GM18907 (cell line): ENCODE results near the gene TTBK2.

Experiments used
- ATAC-seq: cut with Tn5 transposase; IDR thresholded peaks from one replicate; pipeline ENCODE4 v1.9.1; 2021; ENCODE audit warnings: mild to moderate bottlenecking, moderate library complexity; ENCODE audit not compliant: unreplicated experiment

Gene TTBK2

GRCh38 chr15:42704492-42704926 is 216.1 kb downstream of the TTBK2 start:
- ATAC-seq, result no peak

- ATAC-seq, result no peak
Observed at GRCh38 chr15:42696626-42697025, 224.0 kb downstream of the TTBK2 start.

- no peak for ATAC-seq
Observed at GRCh38 chr15:42695527-42696071, 225.0 kb downstream of the TTBK2 start.

DNA sequence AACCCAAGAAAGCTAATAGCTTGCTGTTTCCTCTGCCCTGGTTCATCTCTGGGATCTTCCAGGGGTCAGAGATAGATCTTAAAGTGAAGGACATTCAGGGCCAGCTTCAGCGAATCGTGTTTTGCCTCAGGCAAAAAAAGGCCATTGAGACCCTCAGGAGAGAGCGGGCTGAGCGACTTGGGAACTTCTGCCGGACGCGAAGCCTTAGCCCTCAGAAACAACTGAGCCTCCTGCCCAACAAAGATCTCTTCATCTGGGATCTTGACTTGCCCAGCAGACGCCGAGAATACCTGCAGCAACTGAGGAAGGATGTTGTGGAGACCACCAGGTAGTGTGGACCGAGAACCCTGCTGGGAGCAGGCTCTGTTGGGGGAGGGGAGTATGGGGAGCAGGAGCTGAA is 226.2 kb downstream of the TTBK2 start:
- no peak for ATAC-seq

- ATAC-seq, result no peak
Observed at GRCh38 chr15:42693942-42694341, 226.6 kb downstream of the TTBK2 start.

DNA sequence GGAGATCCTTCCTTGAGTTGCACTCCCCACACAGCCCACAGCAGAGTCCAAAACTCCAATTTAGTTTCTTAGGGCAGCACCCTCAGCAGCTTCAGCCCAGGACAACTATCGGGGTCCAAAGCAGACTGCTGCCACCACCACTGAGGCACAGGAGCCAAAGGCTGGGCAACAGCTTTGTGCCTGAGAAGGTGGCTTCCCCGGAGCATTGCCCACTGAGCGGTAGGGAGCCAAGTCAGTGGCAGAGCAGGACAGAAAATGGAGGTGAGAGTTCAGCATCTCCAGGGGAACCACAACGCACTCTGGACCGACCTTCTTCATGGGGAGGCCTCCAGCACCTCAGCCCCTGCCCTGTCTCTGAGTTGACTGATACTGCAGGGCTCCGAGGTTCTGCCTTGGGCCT is 227.1 kb downstream of the TTBK2 start:
- ATAC-seq, result no peak

- ATAC-seq, result no peak
Observed at GRCh38 chr15:42692997-42693396, 227.6 kb downstream of the TTBK2 start.

- ATAC-seq, result no peak
Observed at GRCh38 chr15:42692536-42692935, 228.0 kb downstream of the TTBK2 start.

- no peak for ATAC-seq
Observed at GRCh38 chr15:42691770-42692169, 228.8 kb downstream of the TTBK2 start.

GRCh38 chr15:42691308-42691707 is 229.3 kb downstream of the TTBK2 start:
- no peak for ATAC-seq
